GM12864 (cell line): ENCODE results near the gene NPHP4.
A peak's percentile ranks its signal among the peaks of the same experiment; 100 is the strongest.

ENCODE experiments used
- DNase-seq: peaks from one replicate; pipeline ENCODE4 v3.0.0-alpha.2; 2011; ENCODE audit warnings: low read depth
- H3K4me3 ChIP-seq: 2 replicates; pipeline ENCODE4 v1.5.1; 2011; ENCODE audit warnings: mild to moderate bottlenecking, low read depth, low read length, control low read depth
- CTCF ChIP-seq: IDR thresholded peaks from 2 replicates; pipeline ENCODE4 v1.5.1; 2011; ENCODE audit warnings: low read depth, mild to moderate bottlenecking, moderate library complexity, low read length, control low read depth, inconsistent platforms; ENCODE audit errors: missing control alignments

Gene NPHP4

GRCh38 chr1:5992026-5992813, at the start of gene NPHP4:
NPHP4 (minus strand) TSS chr1:5992425; CDS start chr1:5986289, 6,136 bp downstream.
- no peak for TF ChIP-seq CTCF

GRCh38 chr1:6041432-6042062, 49.3 kb upstream of the NPHP4 start:
- peak; percentile 65 for TF ChIP-seq CTCF
- no peak overlapping the region for H3K4me3 ChIP-seq
- DNase-seq: no peak

More at GRCh38 chr1:5992026-5992813, at the start of gene NPHP4:
- H3K4me3 ChIP-seq: peak within 1 kb of the TSS; percentile 82
- peak; percentile 99 for DNase-seq

- TF ChIP-seq CTCF: no peak
- DNase-seq: no peak
- H3K4me3 ChIP-seq: no peak overlapping the region
These were observed 48.7 kb upstream of the NPHP4 start for GRCh38 chr1:6040861-6041415.

- no peak for TF ChIP-seq CTCF
These were observed 48.2 kb upstream of the NPHP4 start for GRCh38 chr1:6040444-6040843.

GRCh38 chr1:6039031-6039430, 46.8 kb upstream of the NPHP4 start:
- H3K4me3 ChIP-seq: no peak overlapping the region
- TF ChIP-seq CTCF: no peak
- no peak for DNase-seq

More at GRCh38 chr1:6040444-6040843, 48.2 kb upstream of the NPHP4 start:
- no peak for DNase-seq
- no peak overlapping the region for H3K4me3 ChIP-seq

- no peak for DNase-seq
- no peak overlapping the region for H3K4me3 ChIP-seq
- no peak for TF ChIP-seq CTCF
These were observed 46.4 kb upstream of the NPHP4 start for GRCh38 chr1:6038603-6039002.

- TF ChIP-seq CTCF: no peak
- no peak for DNase-seq
- H3K4me3 ChIP-seq: no peak overlapping the region
These were observed 45.1 kb upstream of the NPHP4 start for GRCh38 chr1:6037338-6037762.
